K562 (cell line): ENCODE results near the gene MYL5. TPM values are rescaled to one million over a fixed set of nuclear protein-coding genes. Genes with fewer than 3 reads are reported as not detected.

ENCODE experiments used
- CCNT2 ChIP-seq: IDR thresholded peaks from 2 replicates; pipeline ENCODE4 v1.6.1; 2011; ENCODE audit warnings: borderline replicate concordance, low read depth, mild to moderate bottlenecking, moderate library complexity, mixed read lengths, low read length; ENCODE audit not compliant: insufficient read length; ENCODE audit errors: extremely low read depth
- CREB3L1 ChIP-seq: fragments of 450-650 bp; IDR thresholded peaks from 2 replicates; pipeline ENCODE4 v1.6.1; 2014; ENCODE audit warnings: low read depth, mild to moderate bottlenecking, moderate library complexity, borderline replicate concordance
- CTBP1 ChIP-seq: fragments of 450-650 bp; IDR thresholded peaks from 2 replicates; pipeline ENCODE4 v1.6.1; 2016; ENCODE audit warnings: borderline replicate concordance
- EGR1 ChIP-seq: fragments of 450-650 bp; conservative IDR thresholded peaks from 2 replicates; pipeline ENCODE4 v1.6.1; 2017; ENCODE audit warnings: mild to moderate bottlenecking
- GTF2E2 ChIP-seq: fragments of 200-800 bp; sonication (Bioruptor generic); IDR thresholded peaks from 2 replicates; pipeline ENCODE4 v1.6.1; 2016; ENCODE audit warnings: missing genetic modification characterization, missing compliant biosample characterization
- HLTF ChIP-seq: fragments of 450-650 bp; IDR thresholded peaks from 2 replicates; pipeline ENCODE4 v1.6.1; 2016
- JUND ChIP-seq, 2 experiments: IDR thresholded peaks; 2 replicates in 1 of 2; 3 replicates in 1 of 2; pipeline ENCODE4 v1.6.1; 2011; ENCODE audit warnings: borderline replicate concordance in 2 of 2, low read depth in 2 of 2, low read length in 2 of 2, improper control_type of control experiment in 1 of 2, missing biosample characterization in 1 of 2, missing genetic modification characterization in 1 of 2, missing genetic modification reagents in 1 of 2
- KAT7 ChIP-seq: sonication (generic); formaldehyde crosslinking; IDR thresholded peaks from 2 replicates; pipeline ENCODE4 v1.8.0; 2022; ENCODE audit warnings: missing genetic modification reagents, mild to moderate bottlenecking, borderline replicate concordance
- MNT ChIP-seq, 2 experiments: fragments of 450-650 bp; conservative IDR thresholded peaks; 2 replicates each; pipeline ENCODE4 v1.6.1; 2017; ENCODE audit warnings: mild to moderate bottlenecking in 2 of 2, moderate library complexity in 2 of 2
- SAFB2 ChIP-seq: fragments of 200-400 bp; formaldehyde crosslinking; IDR thresholded peaks from 2 replicates; pipeline ENCODE4 v1.6.1; 2018; ENCODE audit warnings: borderline replicate concordance, low read length, low read depth, moderate library complexity; ENCODE audit not compliant: severe bottlenecking
- SMAD4 ChIP-seq: fragments of 250-450 bp; sonication (Bioruptor Pico); conservative IDR thresholded peaks from 2 replicates; pipeline ENCODE4 v1.8.0; 2021; ENCODE audit warnings: inconsistent platforms, mild to moderate bottlenecking, moderate library complexity
- TAF9B ChIP-seq: fragments of 450-650 bp; IDR thresholded peaks from 2 replicates; pipeline ENCODE4 v1.6.1; 2018; ENCODE audit warnings: mild to moderate bottlenecking; ENCODE audit not compliant: partially characterized antibody
- TEAD2 ChIP-seq: fragments of 450-650 bp; IDR thresholded peaks from 2 replicates; pipeline ENCODE4 v1.6.1; 2016; ENCODE audit warnings: missing genetic modification characterization, control low read depth, missing compliant biosample characterization
- THRA ChIP-seq: fragments of 450-650 bp; IDR thresholded peaks from 2 replicates; pipeline ENCODE4 v1.6.1; 2017; ENCODE audit warnings: mild to moderate bottlenecking, moderate library complexity
- ZFX ChIP-seq: sonication (generic); formaldehyde crosslinking; IDR thresholded peaks from 2 replicates; pipeline ENCODE4 v1.8.0; 2022; ENCODE audit warnings: mild to moderate bottlenecking, missing genetic modification reagents, moderate library complexity
- ZNF143 ChIP-seq: sonication (generic); formaldehyde crosslinking; IDR thresholded peaks from 2 replicates; pipeline ENCODE4 v1.9.0; 2022; ENCODE audit warnings: mild to moderate bottlenecking, missing genetic modification reagents
- polyA plus RNA-seq, 8 experiments: library from polyadenylated mRNA; depleted of rRNA in 4 of 8; stranded (reverse) in 5 of 8; unstranded in 3 of 8; fragments of >200 nt; fragmentation: Nextera tagmentation in 2 of 8; fragmentation: Illumina TruSeq in 1 of 8; extraction: Ambion mirVana in 2 of 8; extraction: Trizol in 1 of 8; gene quantifications; 2 replicates each; pipeline versions ENCODE4 v1.2.1 to v1.2.3, GENCODE V29; 2011 to 2014; ENCODE audit warnings: inconsistent platforms in 1 of 8, missing spikeins in 1 of 8
- total RNA-seq, 7 experiments: library from RNA; depleted of rRNA in 6 of 7; stranded (reverse); fragments of >200 nt in 6 of 7; fragmentation: Illumina TruSeq in 2 of 7; extraction: Trizol in 2 of 7; gene quantifications; 2 replicates each; pipeline versions ENCODE4 v1.2.1 to v1.2.3, GENCODE V29; 2011 to 2021; ENCODE audit warnings: low replicate concordance in 1 of 7
- TF ChIP-seq, protein P1 (sequence below), 3 experiments: fragments of 200-800 bp in 1 of 3; sonication (Bioruptor generic) in 1 of 3; sonication (generic) in 1 of 3; formaldehyde crosslinking in 1 of 3; IDR thresholded peaks; 2 replicates each; pipeline versions ENCODE4 v1.6.1 to v1.8.0; 2016 to 2022; ENCODE audit warnings: mild to moderate bottlenecking in 2 of 3, missing compliant biosample characterization in 2 of 3, missing genetic modification characterization in 2 of 3, missing genetic modification reagents in 1 of 3

Gene MYL5
- total and polyA plus RNA-seq, 9 of the 15 experiments (the other 6 are each of a cell fraction or from before 2014, with no cell fraction given) = 1.4 to 10.0 (median 4.1) TPM

DNA sequence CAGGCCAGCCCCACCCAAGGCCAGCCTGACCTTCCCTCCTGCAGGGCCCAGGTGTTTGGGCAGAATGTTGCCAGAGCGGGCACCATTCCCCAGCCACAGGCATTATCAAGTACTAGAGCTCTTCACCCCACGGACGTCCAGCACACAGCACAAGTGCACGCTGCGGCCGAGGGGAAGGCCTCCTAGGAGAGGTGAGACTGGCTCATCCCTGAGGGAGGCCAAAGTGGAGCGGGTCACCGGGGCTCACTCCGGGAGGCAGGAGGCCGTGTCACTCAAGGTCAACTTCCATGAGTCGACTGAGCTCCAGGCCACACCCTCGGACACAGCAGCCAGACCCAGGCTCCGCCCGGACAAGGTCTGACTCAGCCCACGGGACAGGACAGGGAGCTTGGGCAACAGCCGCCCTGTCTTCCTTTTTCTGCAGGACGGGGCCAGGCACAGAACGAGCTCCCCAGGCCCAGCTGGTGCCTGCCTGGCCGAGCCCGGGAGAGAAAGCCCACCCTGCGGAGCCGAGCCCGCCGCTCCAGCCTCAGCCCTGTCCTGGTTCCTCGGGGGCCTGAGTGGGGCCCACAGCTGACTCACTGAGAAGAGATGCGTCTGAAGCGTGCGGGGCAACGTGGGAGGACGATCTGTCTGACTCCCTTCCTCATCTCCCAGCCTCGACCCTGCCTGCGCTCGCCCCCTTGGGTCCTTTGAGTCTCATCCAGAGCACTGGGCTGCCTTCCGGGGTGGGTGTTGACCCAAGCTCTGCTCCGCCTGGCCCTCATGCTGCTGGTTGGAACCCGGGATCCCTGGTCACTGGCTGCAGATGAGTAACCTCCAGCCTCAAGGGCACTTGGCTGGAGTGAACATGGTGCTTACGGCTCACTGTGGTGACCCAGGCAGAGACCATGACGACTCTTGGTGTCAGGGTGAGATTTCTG is 13.0 kb downstream of the MYL5 start (continued):
- TF ChIP-seq ZFX (CRISPR knock-in tag) (peak; percentile 81), MNT (conservative IDR thresholded peaks at IDR 0.05) (peak in 1 of 2 experiments; percentile 65; a peak in 2 of 4 replicates), KAT7 (CRISPR knock-in tag) (no peak), ZNF143 (CRISPR knock-in tag) (no peak), JUND (IDR thresholded peaks at IDR 0.05; ENCODE audit: borderline replicate concordance, low read depth, low read length) (peak; percentile 87), JUND (tag; IDR thresholded peaks at IDR 0.05; ENCODE audit: borderline replicate concordance, low read depth, low read length) (peak; percentile 88; the same call in 2 of the 3 replicates), CTBP1 (peak; percentile 88), GTF2E2 (tag) (peak; percentile 50; the same call in 1 of the 2 replicates), TEAD2 (tag) (no peak), THRA (no peak), CREB3L1 (peak; percentile 55; the same call in 1 of the 2 replicates), HLTF (0 out of 2 replicates have a peak, but pooled peaks have one; percentile 15), EGR1 (peak; percentile 80), SAFB2 (no peak), TAF9B (no peak), CCNT2 (peak; percentile 65), SMAD4 (peak; percentile 91)
- TF ChIP-seq, protein P1, sequence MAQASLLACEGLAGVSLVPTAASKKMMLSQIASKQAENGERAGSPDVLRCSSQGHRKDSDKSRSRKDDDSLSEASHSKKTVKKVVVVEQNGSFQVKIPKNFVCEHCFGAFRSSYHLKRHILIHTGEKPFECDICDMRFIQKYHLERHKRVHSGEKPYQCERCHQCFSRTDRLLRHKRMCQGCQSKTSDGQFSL (CRISPR knock-in tag; IDR thresholded peaks at IDR 0.05) = peak; percentile 8; the same call in 1 of the 2 replicates
- TF ChIP-seq, protein P1 (tag; IDR thresholded peaks at IDR 0.05) = no peak
